LNCaP clone FGC (cell line): Measurements from ENCODE around the gene UBAP2.
A peak's percentile ranks its signal among the peaks of the same experiment; 100 is the strongest.

ENCODE experiments used
- DNase-seq: peaks from one replicate; pipeline ENCODE4 v3.0.0-alpha.2; 2011; ENCODE audit warnings: low read depth
- H3K4me3 ChIP-seq: 2 replicates; pipeline ENCODE4 v1.5.1; 2011; ENCODE audit warnings: mild to moderate bottlenecking, low read depth, low read length, control low read depth
- TF ChIP-seq, protein P1 (sequence below): IDR thresholded peaks from 2 replicates; pipeline ENCODE4 v1.5.1; 2012; ENCODE audit warnings: mild to moderate bottlenecking; ENCODE audit not compliant: control insufficient read depth, insufficient read depth; ENCODE audit errors: extremely low read depth

Gene UBAP2

DNA sequence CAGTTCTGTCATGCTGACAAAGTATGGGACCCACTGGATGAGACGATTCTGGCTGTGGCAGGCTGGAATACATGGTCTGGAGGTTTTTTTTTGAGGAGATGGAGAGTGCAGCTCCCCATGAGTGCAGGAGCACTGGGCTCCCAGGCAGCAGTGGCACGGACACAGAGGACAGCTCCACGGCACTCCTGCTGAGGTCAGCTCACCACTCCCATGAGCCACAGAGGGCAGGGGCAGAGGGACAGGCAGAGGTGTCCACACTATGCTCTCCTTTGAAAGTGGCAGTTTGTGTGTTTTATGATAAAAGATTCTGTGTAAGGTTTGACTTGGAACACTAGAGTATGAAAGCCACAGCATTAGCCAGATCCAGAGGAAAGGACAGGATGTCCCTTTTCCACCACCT is 117.4 kb downstream of the UBAP2 start:
- TF ChIP-seq, protein P1, sequence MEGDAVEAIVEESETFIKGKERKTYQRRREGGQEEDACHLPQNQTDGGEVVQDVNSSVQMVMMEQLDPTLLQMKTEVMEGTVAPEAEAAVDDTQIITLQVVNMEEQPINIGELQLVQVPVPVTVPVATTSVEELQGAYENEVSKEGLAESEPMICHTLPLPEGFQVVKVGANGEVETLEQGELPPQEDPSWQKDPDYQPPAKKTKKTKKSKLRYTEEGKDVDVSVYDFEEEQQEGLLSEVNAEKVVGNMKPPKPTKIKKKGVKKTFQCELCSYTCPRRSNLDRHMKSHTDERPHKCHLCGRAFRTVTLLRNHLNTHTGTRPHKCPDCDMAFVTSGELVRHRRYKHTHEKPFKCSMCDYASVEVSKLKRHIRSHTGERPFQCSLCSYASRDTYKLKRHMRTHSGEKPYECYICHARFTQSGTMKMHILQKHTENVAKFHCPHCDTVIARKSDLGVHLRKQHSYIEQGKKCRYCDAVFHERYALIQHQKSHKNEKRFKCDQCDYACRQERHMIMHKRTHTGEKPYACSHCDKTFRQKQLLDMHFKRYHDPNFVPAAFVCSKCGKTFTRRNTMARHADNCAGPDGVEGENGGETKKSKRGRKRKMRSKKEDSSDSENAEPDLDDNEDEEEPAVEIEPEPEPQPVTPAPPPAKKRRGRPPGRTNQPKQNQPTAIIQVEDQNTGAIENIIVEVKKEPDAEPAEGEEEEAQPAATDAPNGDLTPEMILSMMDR: no peak
- no peak for DNase-seq
- H3K4me3 ChIP-seq: no peak overlapping the region

DNA sequence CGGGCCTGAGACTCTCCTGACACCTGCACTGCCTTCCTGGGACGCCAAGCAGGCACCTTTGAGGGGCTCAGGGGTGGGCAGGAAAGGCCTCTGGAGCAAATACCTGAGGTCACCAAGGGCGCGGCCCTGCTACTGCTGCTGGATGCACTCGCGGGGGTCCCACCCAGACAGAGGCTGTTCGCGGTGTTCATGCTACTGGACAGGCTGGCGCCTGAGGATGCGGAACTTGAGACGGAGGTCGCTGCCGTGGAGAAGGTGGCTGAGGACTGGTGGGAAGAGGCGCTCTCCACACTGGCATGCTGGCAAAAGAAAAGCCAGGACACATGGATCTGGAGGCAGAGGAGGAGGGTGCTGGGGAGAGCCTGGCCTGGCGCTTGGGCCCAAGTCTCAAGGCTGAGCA is 121.0 kb downstream of the UBAP2 start:
- TF ChIP-seq, protein P1: no peak
- no peak for DNase-seq
- no peak overlapping the region for H3K4me3 ChIP-seq

DNA sequence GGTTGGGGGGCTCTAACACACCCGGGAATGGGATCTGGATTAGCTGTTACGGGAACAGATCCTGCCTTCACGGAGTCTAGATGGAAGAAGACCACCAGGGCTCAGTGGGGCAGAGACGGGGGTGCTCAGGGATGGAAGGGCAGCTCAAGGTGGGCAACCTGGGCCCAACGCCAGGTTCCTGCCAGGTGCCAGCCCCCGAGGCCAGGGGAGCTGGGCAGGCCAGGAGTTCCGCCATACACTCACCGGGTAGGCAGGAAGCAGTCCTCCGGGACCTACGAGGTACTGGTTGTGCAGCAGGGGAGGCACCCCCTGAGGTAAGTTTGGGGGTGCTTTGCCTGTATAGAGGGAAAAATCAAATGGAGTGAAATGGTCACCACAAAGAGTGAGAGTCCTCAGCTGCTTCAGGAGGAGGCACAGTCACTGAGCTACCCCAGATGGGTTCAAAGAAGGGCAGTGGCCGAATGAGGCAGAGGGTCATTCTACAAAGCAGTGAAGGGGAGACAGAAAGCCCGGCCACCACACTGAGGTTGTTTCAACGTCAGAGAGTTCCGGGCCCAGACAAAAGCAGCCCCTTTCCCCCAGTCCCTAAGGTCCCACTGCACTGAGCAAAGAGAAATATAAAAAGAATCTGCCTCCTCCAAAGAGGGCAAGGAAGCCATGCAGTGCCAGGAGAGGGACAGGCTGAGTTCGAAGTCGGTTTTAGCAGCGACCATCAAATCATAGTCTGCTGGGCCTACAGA is 121.8 kb downstream of the UBAP2 start:
- TF ChIP-seq, protein P1: no peak
- no peak for DNase-seq
- no peak overlapping the region for H3K4me3 ChIP-seq

DNA sequence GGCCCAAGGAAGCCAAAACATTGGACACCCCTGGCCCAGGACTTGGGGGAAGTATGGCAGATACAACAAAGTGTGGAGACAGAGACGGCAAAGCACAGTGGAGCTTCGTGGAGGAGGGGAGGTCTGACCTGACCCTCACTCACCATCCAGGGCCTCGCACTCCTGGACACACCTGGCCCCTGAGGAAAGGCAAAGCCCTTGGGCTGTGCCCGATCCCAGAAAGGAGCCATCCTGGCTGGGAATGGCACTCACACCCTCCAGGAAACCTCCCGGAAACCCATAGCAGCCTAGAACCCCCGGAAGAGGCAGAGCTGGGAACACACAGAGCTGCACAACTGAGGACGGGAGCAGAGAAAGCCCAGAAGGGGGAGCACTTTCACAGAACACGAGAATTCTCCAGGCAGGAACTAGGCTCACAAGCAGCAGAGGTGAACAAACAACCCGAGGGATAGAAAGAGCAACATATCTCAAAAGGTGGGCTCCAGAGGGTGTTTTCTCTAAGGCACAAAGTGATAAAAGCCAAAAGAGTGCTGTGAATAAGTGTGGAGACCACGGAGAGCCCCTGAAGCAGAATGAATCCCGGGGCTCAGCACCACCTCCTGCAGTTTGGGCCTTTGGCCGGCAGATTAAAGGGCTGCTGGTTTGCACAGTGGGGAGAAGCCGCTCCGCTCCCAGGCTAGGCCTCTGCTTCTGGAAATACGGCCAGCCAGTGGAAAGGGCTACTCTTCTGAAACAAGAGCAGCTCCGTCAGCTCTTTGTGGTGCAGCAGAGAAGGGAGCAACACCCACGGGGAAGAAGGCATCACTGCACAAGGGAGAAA is 123.5 kb downstream of the UBAP2 start:
- TF ChIP-seq, protein P1: peak; percentile 70
- DNase-seq: peak; percentile 23
- H3K4me3 ChIP-seq: no peak overlapping the region

DNA sequence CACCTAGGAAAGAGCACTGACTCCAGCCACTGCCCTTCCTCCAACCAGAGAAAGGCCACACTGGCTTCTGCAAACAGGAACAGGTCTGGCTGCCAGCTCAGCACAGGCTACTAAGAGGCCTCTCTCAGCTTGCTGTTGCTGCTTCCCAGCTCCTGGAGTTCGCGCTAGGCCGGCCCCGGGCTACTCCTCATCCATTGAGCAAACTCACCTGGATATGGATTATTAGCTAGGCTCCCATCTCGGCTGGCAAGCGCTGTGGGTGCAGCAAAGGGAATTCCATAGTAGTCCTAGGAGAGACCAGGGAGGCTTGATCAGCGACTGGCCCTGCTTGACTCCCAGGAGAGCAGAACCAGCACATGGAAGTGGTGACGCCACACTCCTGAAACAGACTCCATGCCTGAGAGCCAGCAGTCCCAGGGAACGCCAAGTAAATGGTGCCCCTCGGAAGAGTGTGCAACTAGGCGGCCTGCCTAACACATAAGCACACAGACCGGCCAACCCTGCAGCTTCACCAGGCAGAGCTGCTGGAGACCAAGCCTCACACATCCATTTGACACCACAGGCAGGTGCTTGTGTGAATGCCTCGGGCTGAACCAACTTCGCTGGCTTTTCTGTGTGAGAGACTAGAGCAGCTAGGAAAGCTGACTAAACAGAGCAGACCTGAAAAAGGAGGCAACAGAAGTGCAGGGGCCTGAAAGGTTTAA is 124.5 kb downstream of the UBAP2 start:
- peak; percentile 42 for DNase-seq
- no peak overlapping the region for H3K4me3 ChIP-seq
- TF ChIP-seq, protein P1: no peak

DNA sequence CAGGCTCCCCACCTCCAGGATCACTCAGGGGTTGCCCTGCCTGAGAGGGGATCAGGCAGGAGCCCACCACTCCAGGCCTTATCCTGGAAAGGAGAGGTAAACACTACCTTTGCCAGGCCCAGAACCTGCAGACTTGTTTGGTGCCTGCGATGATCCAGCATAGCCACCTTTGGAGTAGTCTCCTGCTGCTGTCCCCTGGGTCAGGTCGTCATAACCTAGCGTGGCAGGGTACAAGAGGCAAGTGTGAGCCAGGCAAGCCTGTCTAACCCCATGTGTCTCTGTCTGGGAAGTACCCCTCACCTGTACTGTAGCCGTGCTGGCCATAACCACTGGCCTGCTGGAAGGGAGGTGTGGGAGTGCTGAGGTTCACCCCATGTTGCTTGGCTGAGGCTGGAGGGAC is 125.6 kb downstream of the UBAP2 start:
- TF ChIP-seq, protein P1: no peak
- H3K4me3 ChIP-seq: no peak overlapping the region
- no peak for DNase-seq
